Spinal cord (tissue), 10 donors: ENCODE data around the gene ALG5. TPM values are rescaled to one million over a fixed set of nuclear protein-coding genes. Genes with fewer than 3 reads are reported as not detected.

Experiments
- DNase-seq, 6 donors: peaks; one replicate each; pipeline versions ENCODE4 v3.0.0 to v3.0.0-alpha.2; 2013 to 2015; ENCODE audit warnings: low spot score in 6 of 6, low read depth in 4 of 6
- H3K27ac ChIP-seq: one replicate; pipeline ENCODE4 v1.5.1; 2013; ENCODE audit warnings: low read depth, low read length, control low read depth
- H3K27me3 ChIP-seq: one replicate; pipeline ENCODE4 v1.6.1; 2013; ENCODE audit warnings: low read length; ENCODE audit not compliant: control insufficient read depth, insufficient read depth
- H3K36me3 ChIP-seq: one replicate; pipeline ENCODE4 v1.6.1; 2013; ENCODE audit warnings: low read length; ENCODE audit not compliant: control insufficient read depth, insufficient read depth
- H3K4me1 ChIP-seq: one replicate; pipeline ENCODE4 v1.6.1; 2013; ENCODE audit warnings: low read length; ENCODE audit not compliant: control insufficient read depth, insufficient read depth
- H3K4me3 ChIP-seq: one replicate; pipeline ENCODE4 v1.5.1; 2013; ENCODE audit warnings: low read depth, low read length, control low read depth
- H3K9me3 ChIP-seq: one replicate; pipeline ENCODE4 v1.6.1; 2013; ENCODE audit warnings: low read length; ENCODE audit not compliant: control insufficient read depth, insufficient read depth
- WGBS: methylation state at CpG from one replicate; pipeline ENCODE4 v1.1.5; 2013; ENCODE audit warnings: missing lambda C conversion rate; ENCODE audit not compliant: insufficient coverage; 5-methylcytosine and 5-hydroxymethylcytosine counted together
- long read RNA-seq, 4 donors: transcript quantifications; one replicate each; lab custom pipeline, GENCODE V29; 2026
- polyA plus RNA-seq, 2 donors: library from polyadenylated mRNA; unstranded; fragments of 120-200 nt; gene quantifications; one replicate each; pipeline ENCODE4 v1.2.1, GENCODE V29; 2013; ENCODE audit not compliant: insufficient read length in 2 of 2
- total RNA-seq, 2 donors: library from RNA; depleted of rRNA in 1 of 2; stranded (reverse); fragments of 120-200 nt in 1 of 2; fragments of >200 nt in 1 of 2; gene quantifications; one replicate each; pipeline versions ENCODE4 v1.2.3 to v1.2.4, GENCODE V29; 2013 to 2014
- donor health status: healthy.

The ALG5 gene
- 10 to 100 TPM; 42.2 to 42.8 TPM for total RNA-seq
- polyA plus RNA-seq, result 10 to 100 TPM; 31.7 to 32.9 TPM
- long read RNA-seq, donor 1, transcript ALG5-201 (10 exons, 1,154 nt), result major isoform, 16 of 87 reads
- long read RNA-seq, donor 1, partial matches to known transcripts, result 48 of 87 reads
- long read RNA-seq, donor 1, other reads (novel, unspliced or antisense), result 22 of 87 reads
- long read RNA-seq, donor 2, transcript ALG5-201 (10 exons, 1,154 nt), result major isoform, 7 of 7 reads
- long read RNA-seq, donor 2, partial matches to known transcripts, result 0 of 7 reads
- long read RNA-seq, donor 2, other reads (novel, unspliced or antisense), result 0 of 7 reads
- long read RNA-seq, donor 3, transcript ALG5-201 (10 exons, 1,154 nt), result major isoform, 5 of 5 reads
- long read RNA-seq, donor 3, partial matches to known transcripts, result 0 of 5 reads
- long read RNA-seq, donor 3, other reads (novel, unspliced or antisense), result 0 of 5 reads
- long read RNA-seq, donor 4, transcript ALG5-201 (10 exons, 1,154 nt), result major isoform, 34 of 64 reads
- long read RNA-seq, donor 4, partial matches to known transcripts, result 24 of 64 reads
- long read RNA-seq, donor 4, other reads (novel, unspliced or antisense), result 6 of 64 reads

GRCh38 chr13:36999054-36999714, at the start of gene ALG5:
Gene ALG5, minus strand, starts transcription at chr13:36999340. Its CDS starts 40 bp downstream, at chr13:36999300.
- Histone ChIP-seq H3K27me3 (no peaks in the 10 kb centered on the region), H3K27ac (peak within 1 kb of the TSS; percentile 100), H3K4me1 (peaks cover 12% of the 10 kb centered on the region), H3K4me3 (peak within 1 kb of the TSS; percentile 99), H3K9me3 (no peaks in the 10 kb centered on the region), H3K36me3 (peaks cover 7% of the 10 kb centered on the region)
- DNase-seq, result peak; percentile 82 to 97 (median 89)
- WGBS, result 0% methylated on average over 50 of the region's 52 CpGs

- WGBS, result no CpG with 5 or more reads among the region's 3 CpGs
- Histone ChIP-seq H3K9me3 (no peaks in the 10 kb centered on the region), H3K27me3 (no peaks in the 10 kb centered on the region), H3K4me1 (no peaks in the 10 kb centered on the region), H3K4me3 (no peak overlapping the region), H3K36me3 (no peaks in the 10 kb centered on the region), H3K27ac (no peak overlapping the region)
- DNase-seq, result no peak
These were observed 48.7 kb upstream of the ALG5 start for GRCh38 chr13:37047846-37048245.

- Histone ChIP-seq H3K4me3 (no peak overlapping the region), H3K4me1 (no peaks in the 10 kb centered on the region), H3K27me3 (no peaks in the 10 kb centered on the region), H3K27ac (no peak overlapping the region), H3K9me3 (no peaks in the 10 kb centered on the region), H3K36me3 (no peaks in the 10 kb centered on the region)
- DNase-seq, result peak in 1 of 6 donors; percentile 28
- WGBS, result no CpG with 5 or more reads among the region's 2 CpGs
These were observed 47.9 kb upstream of the ALG5 start for GRCh38 chr13:37047032-37047431.

GRCh38 chr13:37046062-37046461, 46.9 kb upstream of the ALG5 start:
- no peaks in the 10 kb centered on the region for H3K9me3 ChIP-seq
- no peaks in the 10 kb centered on the region for H3K4me1 ChIP-seq
- peaks cover 4% of the 10 kb centered on the region for H3K36me3 ChIP-seq
- no peaks in the 10 kb centered on the region for H3K27me3 ChIP-seq
- H3K4me3 ChIP-seq, result no peak overlapping the region
- no peak for DNase-seq
- no CpG with 5 or more reads among the region's 1 CpG for WGBS
- no peak overlapping the region for H3K27ac ChIP-seq

GRCh38 chr13:37040789-37041188, 41.6 kb upstream of the ALG5 start:
- Histone ChIP-seq H3K27me3 (no peaks in the 10 kb centered on the region), H3K27ac (no peak overlapping the region), H3K9me3 (no peaks in the 10 kb centered on the region), H3K4me1 (no peaks in the 10 kb centered on the region), H3K36me3 (peaks cover 10% of the 10 kb centered on the region), H3K4me3 (no peak overlapping the region)
- DNase-seq, result no peak

GRCh38 chr13:37039896-37040295, 40.8 kb upstream of the ALG5 start:
- no peak for DNase-seq
- Histone ChIP-seq H3K36me3 (peaks cover 17% of the 10 kb centered on the region), H3K4me3 (no peak overlapping the region), H3K27ac (no peak overlapping the region), H3K9me3 (no peaks in the 10 kb centered on the region), H3K4me1 (no peaks in the 10 kb centered on the region), H3K27me3 (no peaks in the 10 kb centered on the region)

GRCh38 chr13:37037241-37037640, 38.1 kb upstream of the ALG5 start:
- Histone ChIP-seq H3K4me1 (no peaks in the 10 kb centered on the region), H3K36me3 (peaks cover 26% of the 10 kb centered on the region), H3K9me3 (no peaks in the 10 kb centered on the region), H3K4me3 (no peak overlapping the region), H3K27ac (no peak overlapping the region), H3K27me3 (no peaks in the 10 kb centered on the region)
- 92% methylated on average over 2 of the region's 3 CpGs for WGBS
- no peak for DNase-seq

GRCh38 chr13:37029617-37030016, 30.5 kb upstream of the ALG5 start:
- no peak overlapping the region for H3K4me3 ChIP-seq
- H3K27ac ChIP-seq, result no peak overlapping the region
- DNase-seq, result no peak
- H3K9me3 ChIP-seq, result no peaks in the 10 kb centered on the region
- peaks cover 22% of the 10 kb centered on the region for H3K36me3 ChIP-seq
- WGBS, result no CpG with 5 or more reads among the region's 4 CpGs
- H3K4me1 ChIP-seq, result no peaks in the 10 kb centered on the region
- no peaks in the 10 kb centered on the region for H3K27me3 ChIP-seq

GRCh38 chr13:37027639-37028038, 28.5 kb upstream of the ALG5 start:
- peaks cover 16% of the 10 kb centered on the region for H3K36me3 ChIP-seq
- no peak for DNase-seq
- WGBS, result no CpG with 5 or more reads among the region's 2 CpGs
- H3K9me3 ChIP-seq, result no peaks in the 10 kb centered on the region
- no peaks in the 10 kb centered on the region for H3K27me3 ChIP-seq
- no peaks in the 10 kb centered on the region for H3K4me1 ChIP-seq
- no peak overlapping the region for H3K27ac ChIP-seq
- no peak overlapping the region for H3K4me3 ChIP-seq
